GM21576 (cell line): ENCODE data around the gene RDX.
"Not testable (repeated sequence)": the region's sequence is repeated elsewhere in the genome, so short reads cannot be mapped to it uniquely, and the experiment has no call there.

Experiments used
- ATAC-seq: cut with Tn5 transposase; IDR thresholded peaks from one replicate; pipeline ENCODE4 v1.9.1; 2021; ENCODE audit warnings: mild to moderate bottlenecking, moderate library complexity; ENCODE audit not compliant: unreplicated experiment

Gene RDX

GRCh38 chr11:110207123-110207522, 89.3 kb downstream of the RDX start:
- ATAC-seq, result no peak

GRCh38 chr11:110200836-110201235, 95.6 kb downstream of the RDX start:
- ATAC-seq, result no peak

GRCh38 chr11:110200241-110200640, 96.2 kb downstream of the RDX start:
- ATAC-seq, result no peak

GRCh38 chr11:110199184-110199981, 97.0 kb downstream of the RDX start:
- ATAC-seq, result no peak

GRCh38 chr11:110198031-110198729, 98.2 kb downstream of the RDX start:
- ATAC-seq, result no peak

- ATAC-seq, result no peak
Observed at GRCh38 chr11:110196884-110197420, 99.5 kb downstream of the RDX start.

- no peak for ATAC-seq
Observed at GRCh38 chr11:110196241-110196754, 100.1 kb downstream of the RDX start.

GRCh38 chr11:110194211-110194766, 102.1 kb downstream of the RDX start:
- ATAC-seq, result not testable (repeated sequence)

- ATAC-seq, result peak; percentile 71
Observed at GRCh38 chr11:110192604-110193282, 103.7 kb downstream of the RDX start.

GRCh38 chr11:110190885-110191284, 105.5 kb downstream of the RDX start:
- ATAC-seq, result no peak

GRCh38 chr11:110187731-110188130, 108.7 kb downstream of the RDX start:
- no peak for ATAC-seq

- no peak for ATAC-seq
Observed at GRCh38 chr11:110186867-110187266, 109.5 kb downstream of the RDX start.

- no peak for ATAC-seq
Observed at GRCh38 chr11:110186456-110186855, 110.0 kb downstream of the RDX start.

- no peak for ATAC-seq
Observed at GRCh38 chr11:110185599-110185998, 110.8 kb downstream of the RDX start.

- no peak for ATAC-seq
Observed at GRCh38 chr11:110185121-110185591, 111.3 kb downstream of the RDX start.

- ATAC-seq, result no peak
Observed at GRCh38 chr11:110184456-110184855, 112.0 kb downstream of the RDX start.

- no peak for ATAC-seq
Observed at GRCh38 chr11:110182886-110183285, 113.5 kb downstream of the RDX start.

- ATAC-seq, result no peak
Observed at GRCh38 chr11:110179064-110179463, 117.3 kb downstream of the RDX start.

- ATAC-seq, result no peak
Observed at GRCh38 chr11:110177086-110177456, 119.3 kb downstream of the RDX start.

- ATAC-seq, result no peak
Observed at GRCh38 chr11:110176366-110177085, 119.9 kb downstream of the RDX start.
